GM23338 (cell line): ENCODE measurements around the gene FBXW11. TPM values are rescaled to one million over a fixed set of nuclear protein-coding genes. Genes with fewer than 3 reads are reported as not detected.

Experiments
- ATAC-seq: fragments of 200-7000 bp; cut with Tn5 transposase; 3 replicates; pipeline ENCODE4 v1.9.1; 2020
- DNase-seq: peaks from one replicate; pipeline ENCODE4 v3.0.0-alpha.2; 2015; ENCODE audit warnings: low spot score
- H2AFZ ChIP-seq: fragments of 200-600 bp; sonication (generic); 2 replicates; pipeline ENCODE4 v1.8.0; 2016; ENCODE audit warnings: antibody characterized with exemption, mild to moderate bottlenecking, moderate library complexity
- H3F3A ChIP-seq: fragments of 200-600 bp; sonication (generic); replicated peaks from 2 replicates; pipeline ENCODE4 v1.8.0; 2017; ENCODE audit warnings: antibody characterized with exemption, mixed run types, low read depth
- H3K27ac ChIP-seq: fragments of 200-600 bp; sonication (generic); 2 replicates; pipeline ENCODE4 v1.6.1; 2016; ENCODE audit warnings: low read depth
- H3K27me3 ChIP-seq: fragments of 200-600 bp; sonication (generic); 2 replicates; pipeline ENCODE4 v1.8.0; 2016; ENCODE audit warnings: mild to moderate bottlenecking, mixed run types, moderate library complexity; ENCODE audit not compliant: insufficient read depth
- H3K36me3 ChIP-seq: fragments of 200-600 bp; sonication (generic); 2 replicates; pipeline ENCODE4 v1.8.0; 2016; ENCODE audit warnings: mild to moderate bottlenecking; ENCODE audit not compliant: insufficient read depth
- H3K4me1 ChIP-seq: fragments of 200-600 bp; sonication (generic); 2 replicates; pipeline ENCODE4 v1.8.0; 2016; ENCODE audit warnings: mild to moderate bottlenecking, moderate library complexity; ENCODE audit not compliant: insufficient read depth
- H3K4me2 ChIP-seq: fragments of 200-600 bp; sonication (generic); 2 replicates; pipeline ENCODE4 v1.7.1; 2017; ENCODE audit warnings: mixed run types
- H3K4me3 ChIP-seq: fragments of 200-600 bp; sonication (generic); 2 replicates; pipeline ENCODE4 v1.6.1; 2016; ENCODE audit warnings: mixed run types
- H3K79me2 ChIP-seq: fragments of 200-600 bp; sonication (generic); replicated peaks from 2 replicates; pipeline ENCODE4 v1.8.0; 2017; ENCODE audit warnings: mild to moderate bottlenecking; ENCODE audit not compliant: insufficient read depth
- H3K9me2 ChIP-seq: fragments of 200-600 bp; sonication (generic); 2 replicates; pipeline ENCODE4 v1.8.0; 2017; ENCODE audit not compliant: insufficient read depth
- H4K20me1 ChIP-seq: fragments of 200-600 bp; sonication (generic); replicated peaks from 2 replicates; pipeline ENCODE4 v1.8.0; 2017; ENCODE audit warnings: mild to moderate bottlenecking; ENCODE audit not compliant: insufficient read depth
- H3K27ac Mint-ChIP-seq: 2 replicates; pipeline ENCODE4 v1.8.0; 2020; ENCODE audit warnings: inconsistent platforms, mild to moderate bottlenecking, moderate library complexity, mixed read lengths
- H3K27me3 Mint-ChIP-seq: 3 replicates; pipeline ENCODE4 v1.8.0; 2022; ENCODE audit warnings: low read depth, mild to moderate bottlenecking, moderate library complexity, mixed read lengths, inconsistent platforms; ENCODE audit not compliant: insufficient read depth, poor library complexity
- H3K36me3 Mint-ChIP-seq: 3 replicates; pipeline ENCODE4 v1.8.0; 2021; ENCODE audit warnings: low read depth, mild to moderate bottlenecking, inconsistent platforms, moderate library complexity, mixed read lengths
- H3K4me1 Mint-ChIP-seq: 3 replicates; pipeline ENCODE4 v1.8.0; 2020; ENCODE audit warnings: mild to moderate bottlenecking, inconsistent platforms, mixed read lengths
- H3K4me3 Mint-ChIP-seq: 3 replicates; pipeline ENCODE4 v1.8.0; 2021; ENCODE audit warnings: moderate library complexity, mild to moderate bottlenecking, inconsistent platforms, mixed read lengths
- H3K9me3 Mint-ChIP-seq: 3 replicates; pipeline ENCODE4 v1.8.0; 2020; ENCODE audit warnings: moderate library complexity, mild to moderate bottlenecking, inconsistent platforms, mixed read lengths
- CREB1 ChIP-seq: fragments of 250-450 bp; sonication (Bioruptor Pico); IDR thresholded peaks from 2 replicates; pipeline ENCODE4 v1.5.0; 2020; ENCODE audit warnings: low read depth, mild to moderate bottlenecking, moderate library complexity
- CTCF ChIP-seq, 2 experiments: fragments of 200-600 bp in 1 of 2; sonication (generic) in 1 of 2; conservative IDR thresholded peaks; 2 replicates each; pipeline versions ENCODE4 v1.5.1 to v1.6.1; 2016 to 2017; ENCODE audit warnings: antibody characterized with exemption in 2 of 2, low read depth in 2 of 2, mild to moderate bottlenecking in 2 of 2, moderate library complexity in 1 of 2
- EZH2 ChIP-seq: fragments of 200-600 bp; sonication (generic); IDR thresholded peaks from one replicate; pipeline ENCODE4 v1.8.0; 2017; ENCODE audit warnings: antibody characterized with exemption, mild to moderate bottlenecking, low read depth; ENCODE audit not compliant: unreplicated experiment
- JUNB ChIP-seq: IDR thresholded peaks from one replicate; pipeline ENCODE4 v1.6.1; 2016; ENCODE audit warnings: antibody characterized with exemption; ENCODE audit not compliant: unreplicated experiment
- NANOG ChIP-seq: IDR thresholded peaks from 2 replicates; pipeline ENCODE4 v1.6.1; 2016; ENCODE audit warnings: antibody characterized with exemption, borderline replicate concordance
- ZNF331 ChIP-seq: fragments of 250-450 bp; sonication (Bioruptor Pico); IDR thresholded peaks from 2 replicates; pipeline ENCODE4 v1.5.0; 2020; ENCODE audit warnings: low read depth, mild to moderate bottlenecking, moderate library complexity
- polyA plus RNA-seq: library from polyadenylated mRNA; unstranded; fragments of >200 nt; fragmentation: Nextera tagmentation; extraction: Ambion mirVana; gene quantifications from 2 replicates; pipeline ENCODE4 v1.2.1, GENCODE V29; 2016
- total RNA-seq: library from RNA; depleted of rRNA; stranded (reverse); fragments of >200 nt; shearing (Covaris generic); gene quantifications from 2 replicates; pipeline ENCODE4 v1.2.3, GENCODE V29; 2014
- TF ChIP-seq, protein P1 (sequence below): IDR thresholded peaks from one replicate; pipeline ENCODE4 v1.6.1; 2018; ENCODE audit warnings: antibody characterized with exemption; ENCODE audit not compliant: unreplicated experiment
- TF ChIP-seq, protein P2 (sequence below): IDR thresholded peaks from 2 replicates; pipeline ENCODE4 v1.6.1; 2016; ENCODE audit warnings: antibody characterized with exemption

The FBXW11 gene
- total and polyA plus RNA-seq, 2 experiments from 2014 or later, result 45.0 to 88.0 TPM

- TF ChIP-seq, protein P1, sequence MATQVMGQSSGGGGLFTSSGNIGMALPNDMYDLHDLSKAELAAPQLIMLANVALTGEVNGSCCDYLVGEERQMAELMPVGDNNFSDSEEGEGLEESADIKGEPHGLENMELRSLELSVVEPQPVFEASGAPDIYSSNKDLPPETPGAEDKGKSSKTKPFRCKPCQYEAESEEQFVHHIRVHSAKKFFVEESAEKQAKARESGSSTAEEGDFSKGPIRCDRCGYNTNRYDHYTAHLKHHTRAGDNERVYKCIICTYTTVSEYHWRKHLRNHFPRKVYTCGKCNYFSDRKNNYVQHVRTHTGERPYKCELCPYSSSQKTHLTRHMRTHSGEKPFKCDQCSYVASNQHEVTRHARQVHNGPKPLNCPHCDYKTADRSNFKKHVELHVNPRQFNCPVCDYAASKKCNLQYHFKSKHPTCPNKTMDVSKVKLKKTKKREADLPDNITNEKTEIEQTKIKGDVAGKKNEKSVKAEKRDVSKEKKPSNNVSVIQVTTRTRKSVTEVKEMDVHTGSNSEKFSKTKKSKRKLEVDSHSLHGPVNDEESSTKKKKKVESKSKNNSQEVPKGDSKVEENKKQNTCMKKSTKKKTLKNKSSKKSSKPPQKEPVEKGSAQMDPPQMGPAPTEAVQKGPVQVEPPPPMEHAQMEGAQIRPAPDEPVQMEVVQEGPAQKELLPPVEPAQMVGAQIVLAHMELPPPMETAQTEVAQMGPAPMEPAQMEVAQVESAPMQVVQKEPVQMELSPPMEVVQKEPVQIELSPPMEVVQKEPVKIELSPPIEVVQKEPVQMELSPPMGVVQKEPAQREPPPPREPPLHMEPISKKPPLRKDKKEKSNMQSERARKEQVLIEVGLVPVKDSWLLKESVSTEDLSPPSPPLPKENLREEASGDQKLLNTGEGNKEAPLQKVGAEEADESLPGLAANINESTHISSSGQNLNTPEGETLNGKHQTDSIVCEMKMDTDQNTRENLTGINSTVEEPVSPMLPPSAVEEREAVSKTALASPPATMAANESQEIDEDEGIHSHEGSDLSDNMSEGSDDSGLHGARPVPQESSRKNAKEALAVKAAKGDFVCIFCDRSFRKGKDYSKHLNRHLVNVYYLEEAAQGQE, result no peak
- no peak for TF ChIP-seq ZNF331
These were observed 40.2 kb downstream of the FBXW11 start (continued) for GRCh38 chr5:171966270-171966669.

DNA sequence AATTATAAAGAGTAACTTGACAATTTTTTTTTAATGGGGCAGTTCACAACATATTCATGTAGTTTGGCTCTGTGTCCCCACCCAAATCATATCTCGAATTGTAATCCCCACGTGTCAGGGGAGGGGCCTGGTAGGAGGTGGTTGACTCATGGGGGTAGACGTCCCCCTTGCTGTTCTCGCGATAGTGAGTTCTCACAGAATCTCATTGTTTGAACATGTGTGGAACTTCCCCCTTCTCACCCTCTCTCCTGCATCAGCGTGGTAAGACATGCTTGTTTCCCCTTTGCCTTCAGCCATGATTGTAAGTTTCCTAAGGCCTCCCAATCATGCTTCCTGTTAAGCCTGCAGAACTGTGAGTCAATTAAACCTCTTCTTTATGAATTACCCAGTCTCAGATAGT is 40.7 kb downstream of the FBXW11 start:
- no peak overlapping the region for H3K4me3 ChIP-seq
- H4K20me1 ChIP-seq, result peaks cover 48% of the 10 kb centered on the region
- H3K27me3 ChIP-seq, result no peaks in the 10 kb centered on the region
- H3K27ac Mint-ChIP-seq, result no peak overlapping the region; the same call in 1 of the 2 replicates
- H3K4me3 Mint-ChIP-seq, result no peak overlapping the region
- H3K36me3 ChIP-seq, result no peaks in the 10 kb centered on the region
- H3F3A ChIP-seq, result 0 out of 2 replicates have a peak, but pooled peaks cover 3% of the 10 kb centered on the region
- H3K4me1 ChIP-seq, result peaks cover 40% of the 10 kb centered on the region
- H3K4me2 ChIP-seq, result no peak overlapping the region
- H3K27me3 Mint-ChIP-seq, result no peaks in the 10 kb centered on the region
- no peak overlapping the region for H3K27ac ChIP-seq
- peak; percentile 25 for ATAC-seq
- H3K9me3 Mint-ChIP-seq, result no peaks in the 10 kb centered on the region
- H3K4me1 Mint-ChIP-seq, result peaks cover 52% of the 10 kb centered on the region
- no peaks in the 10 kb centered on the region for H3K9me2 ChIP-seq
- no peak for DNase-seq
- no peak overlapping the region for H2AFZ ChIP-seq
- H3K79me2 ChIP-seq, result peaks cover 100% of the 10 kb centered on the region
- peaks cover 9% of the 10 kb centered on the region for H3K36me3 Mint-ChIP-seq
- TF ChIP-seq NANOG (no peak), JUNB (no peak), EZH2 (no peak), CTCF (conservative IDR thresholded peaks at IDR 0.05; ENCODE audit: low read depth in 2 of 2) (no peak), ZNF331 (no peak), CREB1 (no peak)
- TF ChIP-seq, protein P1, result no peak
- TF ChIP-seq, protein P2, sequence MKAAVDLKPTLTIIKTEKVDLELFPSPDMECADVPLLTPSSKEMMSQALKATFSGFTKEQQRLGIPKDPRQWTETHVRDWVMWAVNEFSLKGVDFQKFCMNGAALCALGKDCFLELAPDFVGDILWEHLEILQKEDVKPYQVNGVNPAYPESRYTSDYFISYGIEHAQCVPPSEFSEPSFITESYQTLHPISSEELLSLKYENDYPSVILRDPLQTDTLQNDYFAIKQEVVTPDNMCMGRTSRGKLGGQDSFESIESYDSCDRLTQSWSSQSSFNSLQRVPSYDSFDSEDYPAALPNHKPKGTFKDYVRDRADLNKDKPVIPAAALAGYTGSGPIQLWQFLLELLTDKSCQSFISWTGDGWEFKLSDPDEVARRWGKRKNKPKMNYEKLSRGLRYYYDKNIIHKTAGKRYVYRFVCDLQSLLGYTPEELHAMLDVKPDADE, result no peak
